HepG2 (cell line): ENCODE results near the gene ANXA3.

Experiments
- CHD4 ChIP-seq: fragments of 200-600 bp; sonication (generic); IDR thresholded peaks from 2 replicates; pipeline ENCODE4 v1.7.0; 2017; ENCODE audit warnings: mild to moderate bottlenecking, low read length, borderline replicate concordance
- CTCF ChIP-seq: sonication (generic); formaldehyde crosslinking; IDR thresholded peaks from 2 replicates; pipeline ENCODE4 v1.5.0; 2020; ENCODE audit warnings: mild to moderate bottlenecking, missing genetic modification reagents, moderate library complexity
- NFYB ChIP-seq: sonication (generic); formaldehyde crosslinking; IDR thresholded peaks from 2 replicates; pipeline ENCODE4 v1.4.0; 2020; ENCODE audit warnings: missing genetic modification reagents
- PHF8 ChIP-seq: sonication (generic); formaldehyde crosslinking; IDR thresholded peaks from 2 replicates; pipeline ENCODE4 v1.5.0; 2020; ENCODE audit warnings: missing genetic modification reagents
- TFDP2 ChIP-seq: sonication (generic); formaldehyde crosslinking; IDR thresholded peaks from 2 replicates; pipeline ENCODE4 v1.4.0; 2020; ENCODE audit warnings: missing genetic modification reagents

GRCh38 chr4:78634011-78634664, 82.6 kb downstream of the ANXA3 start:
- no peak for TF ChIP-seq NFYB
- TF ChIP-seq CTCF (CRISPR knock-in tag) = no peak
- no peak for TF ChIP-seq TFDP2
- TF ChIP-seq PHF8 (CRISPR knock-in tag) = no peak
- TF ChIP-seq CHD4 = no peak
